SK-N-SH treated with all-trans-retinoic acid at 6 μM for 48 hours (cell line): ENCODE results near the gene KLHL3.

Source experiments
- ATAC-seq: fragments of 200-7000 bp; cut with Tn5 transposase; 3 replicates; pipeline ENCODE4 v1.9.1; 2020; ENCODE audit warnings: mild to moderate bottlenecking, moderate library complexity
- ARNTL ChIP-seq: fragments of 450-650 bp; formaldehyde crosslinking; IDR thresholded peaks from 2 replicates; pipeline ENCODE4 v1.5.0; 2020; ENCODE audit warnings: low read depth, mild to moderate bottlenecking, moderate library complexity, borderline replicate concordance
- BACH2 ChIP-seq: fragments of 250-450 bp; sonication (Bioruptor Pico); IDR thresholded peaks from 2 replicates; pipeline ENCODE4 v1.9.0; 2021; ENCODE audit warnings: mild to moderate bottlenecking, borderline replicate concordance
- CSDC2 ChIP-seq: fragments of 250-450 bp; sonication (Bioruptor Pico); IDR thresholded peaks from 2 replicates; pipeline ENCODE4 v1.5.0; 2020; ENCODE audit warnings: mild to moderate bottlenecking, moderate library complexity
- GLIS3 ChIP-seq: fragments of 250-450 bp; sonication (Bioruptor Pico); IDR thresholded peaks from 2 replicates; pipeline ENCODE4 v1.5.0; 2020; ENCODE audit warnings: mild to moderate bottlenecking, moderate library complexity
- OSR1 ChIP-seq: fragments of 250-450 bp; sonication (Bioruptor Pico); IDR thresholded peaks from 2 replicates; pipeline ENCODE4 v1.8.0; 2022; ENCODE audit warnings: moderate library complexity, mild to moderate bottlenecking, inconsistent platforms
- RARB ChIP-seq: fragments of 250-450 bp; sonication (Bioruptor Pico); IDR thresholded peaks from 2 replicates; pipeline ENCODE4 v1.8.0; 2021; ENCODE audit warnings: mild to moderate bottlenecking, moderate library complexity
- SNAI2 ChIP-seq: fragments of 250-450 bp; sonication (Bioruptor Pico); IDR thresholded peaks from 2 replicates; pipeline ENCODE4 v1.5.0; 2020; ENCODE audit warnings: mild to moderate bottlenecking, moderate library complexity
- TCF4 ChIP-seq: fragments of 250-450 bp; sonication (Bioruptor Pico); IDR thresholded peaks from 2 replicates; pipeline ENCODE4 v1.8.0; 2021; ENCODE audit warnings: mild to moderate bottlenecking, moderate library complexity, borderline replicate concordance
- ZC3H10 ChIP-seq: fragments of 250-450 bp; sonication (Bioruptor Pico); IDR thresholded peaks from 2 replicates; pipeline ENCODE4 v1.5.1; 2021; ENCODE audit warnings: mild to moderate bottlenecking, moderate library complexity
- ZFP3 ChIP-seq: fragments of 250-450 bp; sonication (Bioruptor Pico); IDR thresholded peaks from 2 replicates; pipeline ENCODE4 v1.5.0; 2020; ENCODE audit warnings: mild to moderate bottlenecking, moderate library complexity
- ZFP30 ChIP-seq: fragments of 450-650 bp; formaldehyde crosslinking; IDR thresholded peaks from 2 replicates; pipeline ENCODE4 v1.5.0; 2022; ENCODE audit warnings: mild to moderate bottlenecking, moderate library complexity
- ZNF70 ChIP-seq: fragments of 450-650 bp; formaldehyde crosslinking; IDR thresholded peaks from 2 replicates; pipeline ENCODE4 v1.5.0; 2020; ENCODE audit warnings: mild to moderate bottlenecking, moderate library complexity
- ZNF8 ChIP-seq: fragments of 450-650 bp; formaldehyde crosslinking; IDR thresholded peaks from 2 replicates; pipeline ENCODE4 v1.5.0; 2020; ENCODE audit warnings: mild to moderate bottlenecking, moderate library complexity
- TF ChIP-seq, protein P1 (sequence below): fragments of 250-450 bp; sonication (Bioruptor Pico); IDR thresholded peaks from 2 replicates; pipeline ENCODE4 v1.8.0; 2020; ENCODE audit warnings: mild to moderate bottlenecking, moderate library complexity, borderline replicate concordance
- TF ChIP-seq, protein P2 (sequence below): fragments of 250-450 bp; sonication (Bioruptor Pico); IDR thresholded peaks from 2 replicates; pipeline ENCODE4 v1.5.0; 2020; ENCODE audit warnings: mild to moderate bottlenecking, moderate library complexity
- TF ChIP-seq, protein P3 (sequence below): fragments of 250-450 bp; sonication (Bioruptor Pico); IDR thresholded peaks from 2 replicates; pipeline ENCODE4 v1.8.0; 2021; ENCODE audit warnings: low read depth, mild to moderate bottlenecking, moderate library complexity, borderline replicate concordance
- TF ChIP-seq, protein P4 (sequence below): fragments of 250-450 bp; sonication (Bioruptor Pico); IDR thresholded peaks from 2 replicates; pipeline ENCODE4 v1.5.1; 2021; ENCODE audit warnings: mild to moderate bottlenecking, moderate library complexity
- TF ChIP-seq, protein P5 (sequence below): fragments of 250-450 bp; sonication (Bioruptor Pico); IDR thresholded peaks from 2 replicates; pipeline ENCODE4 v1.5.1; 2020; ENCODE audit warnings: low read depth, mild to moderate bottlenecking, moderate library complexity

Gene KLHL3

DNA sequence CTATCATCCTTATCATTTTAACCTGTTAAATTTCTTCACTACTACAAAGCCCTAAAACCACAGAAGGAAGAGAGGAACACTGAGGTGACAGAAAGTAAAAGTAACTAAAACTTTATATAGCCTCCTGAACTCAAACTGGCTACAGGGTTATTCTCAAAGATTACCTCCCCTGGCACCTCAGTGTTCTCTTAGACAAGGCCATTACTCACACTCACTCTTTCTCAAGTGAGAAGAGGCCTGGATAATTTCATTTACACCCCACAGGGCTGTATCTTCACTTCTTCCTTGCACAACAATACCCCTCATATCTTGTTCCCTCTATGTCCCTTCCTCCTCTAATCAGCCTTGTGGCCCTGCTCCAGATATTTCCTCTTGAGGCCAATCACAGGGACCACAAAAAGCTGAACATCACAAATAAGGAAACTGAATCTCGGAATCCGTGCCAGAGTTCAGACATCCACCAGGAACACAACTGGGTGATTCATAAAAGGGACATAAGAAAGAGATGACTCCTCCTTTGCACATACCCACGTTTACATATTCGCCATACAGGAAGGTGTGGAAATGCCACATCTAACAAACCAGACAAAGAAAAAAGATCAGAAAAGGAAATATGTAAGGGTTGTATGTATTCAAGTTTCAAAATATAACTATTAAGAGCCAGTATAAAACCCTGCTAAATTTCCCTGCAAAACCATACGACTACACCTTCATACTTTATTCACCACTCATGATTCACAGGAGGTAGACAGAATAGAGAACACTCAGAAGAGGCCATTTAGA, 1.7 kb upstream of the KLHL3 start:
- TF ChIP-seq GLIS3 (CRISPR knock-in tag) (no peak), RARB (CRISPR knock-in tag) (no peak), BACH2 (CRISPR knock-in tag) (no peak), ZNF8 (no peak), SNAI2 (CRISPR knock-in tag) (no peak), TCF4 (CRISPR knock-in tag) (no peak), ZFP30 (CRISPR knock-in tag) (no peak), ZNF70 (CRISPR knock-in tag) (no peak), OSR1 (CRISPR knock-in tag) (no peak), ARNTL (CRISPR knock-in tag) (no peak)
- TF ChIP-seq, protein P1, sequence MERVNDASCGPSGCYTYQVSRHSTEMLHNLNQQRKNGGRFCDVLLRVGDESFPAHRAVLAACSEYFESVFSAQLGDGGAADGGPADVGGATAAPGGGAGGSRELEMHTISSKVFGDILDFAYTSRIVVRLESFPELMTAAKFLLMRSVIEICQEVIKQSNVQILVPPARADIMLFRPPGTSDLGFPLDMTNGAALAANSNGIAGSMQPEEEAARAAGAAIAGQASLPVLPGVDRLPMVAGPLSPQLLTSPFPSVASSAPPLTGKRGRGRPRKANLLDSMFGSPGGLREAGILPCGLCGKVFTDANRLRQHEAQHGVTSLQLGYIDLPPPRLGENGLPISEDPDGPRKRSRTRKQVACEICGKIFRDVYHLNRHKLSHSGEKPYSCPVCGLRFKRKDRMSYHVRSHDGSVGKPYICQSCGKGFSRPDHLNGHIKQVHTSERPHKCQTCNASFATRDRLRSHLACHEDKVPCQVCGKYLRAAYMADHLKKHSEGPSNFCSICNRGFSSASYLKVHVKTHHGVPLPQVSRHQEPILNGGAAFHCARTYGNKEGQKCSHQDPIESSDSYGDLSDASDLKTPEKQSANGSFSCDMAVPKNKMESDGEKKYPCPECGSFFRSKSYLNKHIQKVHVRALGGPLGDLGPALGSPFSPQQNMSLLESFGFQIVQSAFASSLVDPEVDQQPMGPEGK (CRISPR knock-in tag): no peak
- TF ChIP-seq, protein P2, sequence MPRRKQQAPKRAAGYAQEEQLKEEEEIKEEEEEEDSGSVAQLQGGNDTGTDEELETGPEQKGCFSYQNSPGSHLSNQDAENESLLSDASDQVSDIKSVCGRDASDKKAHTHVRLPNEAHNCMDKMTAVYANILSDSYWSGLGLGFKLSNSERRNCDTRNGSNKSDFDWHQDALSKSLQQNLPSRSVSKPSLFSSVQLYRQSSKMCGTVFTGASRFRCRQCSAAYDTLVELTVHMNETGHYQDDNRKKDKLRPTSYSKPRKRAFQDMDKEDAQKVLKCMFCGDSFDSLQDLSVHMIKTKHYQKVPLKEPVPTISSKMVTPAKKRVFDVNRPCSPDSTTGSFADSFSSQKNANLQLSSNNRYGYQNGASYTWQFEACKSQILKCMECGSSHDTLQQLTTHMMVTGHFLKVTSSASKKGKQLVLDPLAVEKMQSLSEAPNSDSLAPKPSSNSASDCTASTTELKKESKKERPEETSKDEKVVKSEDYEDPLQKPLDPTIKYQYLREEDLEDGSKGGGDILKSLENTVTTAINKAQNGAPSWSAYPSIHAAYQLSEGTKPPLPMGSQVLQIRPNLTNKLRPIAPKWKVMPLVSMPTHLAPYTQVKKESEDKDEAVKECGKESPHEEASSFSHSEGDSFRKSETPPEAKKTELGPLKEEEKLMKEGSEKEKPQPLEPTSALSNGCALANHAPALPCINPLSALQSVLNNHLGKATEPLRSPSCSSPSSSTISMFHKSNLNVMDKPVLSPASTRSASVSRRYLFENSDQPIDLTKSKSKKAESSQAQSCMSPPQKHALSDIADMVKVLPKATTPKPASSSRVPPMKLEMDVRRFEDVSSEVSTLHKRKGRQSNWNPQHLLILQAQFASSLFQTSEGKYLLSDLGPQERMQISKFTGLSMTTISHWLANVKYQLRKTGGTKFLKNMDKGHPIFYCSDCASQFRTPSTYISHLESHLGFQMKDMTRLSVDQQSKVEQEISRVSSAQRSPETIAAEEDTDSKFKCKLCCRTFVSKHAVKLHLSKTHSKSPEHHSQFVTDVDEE (CRISPR knock-in tag): no peak
- TF ChIP-seq, protein P3, sequence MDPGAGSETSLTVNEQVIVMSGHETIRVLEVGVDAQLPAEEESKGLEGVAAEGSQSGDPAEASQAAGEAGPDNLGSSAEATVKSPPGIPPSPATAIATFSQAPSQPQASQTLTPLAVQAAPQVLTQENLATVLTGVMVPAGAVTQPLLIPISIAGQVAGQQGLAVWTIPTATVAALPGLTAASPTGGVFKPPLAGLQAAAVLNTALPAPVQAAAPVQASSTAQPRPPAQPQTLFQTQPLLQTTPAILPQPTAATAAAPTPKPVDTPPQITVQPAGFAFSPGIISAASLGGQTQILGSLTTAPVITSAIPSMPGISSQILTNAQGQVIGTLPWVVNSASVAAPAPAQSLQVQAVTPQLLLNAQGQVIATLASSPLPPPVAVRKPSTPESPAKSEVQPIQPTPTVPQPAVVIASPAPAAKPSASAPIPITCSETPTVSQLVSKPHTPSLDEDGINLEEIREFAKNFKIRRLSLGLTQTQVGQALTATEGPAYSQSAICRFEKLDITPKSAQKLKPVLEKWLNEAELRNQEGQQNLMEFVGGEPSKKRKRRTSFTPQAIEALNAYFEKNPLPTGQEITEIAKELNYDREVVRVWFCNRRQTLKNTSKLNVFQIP (CRISPR knock-in tag): no peak
- TF ChIP-seq, protein P4, sequence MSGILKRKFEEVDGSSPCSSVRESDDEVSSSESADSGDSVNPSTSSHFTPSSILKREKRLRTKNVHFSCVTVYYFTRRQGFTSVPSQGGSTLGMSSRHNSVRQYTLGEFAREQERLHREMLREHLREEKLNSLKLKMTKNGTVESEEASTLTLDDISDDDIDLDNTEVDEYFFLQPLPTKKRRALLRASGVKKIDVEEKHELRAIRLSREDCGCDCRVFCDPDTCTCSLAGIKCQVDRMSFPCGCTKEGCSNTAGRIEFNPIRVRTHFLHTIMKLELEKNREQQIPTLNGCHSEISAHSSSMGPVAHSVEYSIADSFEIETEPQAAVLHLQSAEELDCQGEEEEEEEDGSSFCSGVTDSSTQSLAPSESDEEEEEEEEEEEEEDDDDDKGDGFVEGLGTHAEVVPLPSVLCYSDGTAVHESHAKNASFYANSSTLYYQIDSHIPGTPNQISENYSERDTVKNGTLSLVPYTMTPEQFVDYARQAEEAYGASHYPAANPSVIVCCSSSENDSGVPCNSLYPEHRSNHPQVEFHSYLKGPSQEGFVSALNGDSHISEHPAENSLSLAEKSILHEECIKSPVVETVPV (CRISPR knock-in tag): no peak
- TF ChIP-seq, protein P5, sequence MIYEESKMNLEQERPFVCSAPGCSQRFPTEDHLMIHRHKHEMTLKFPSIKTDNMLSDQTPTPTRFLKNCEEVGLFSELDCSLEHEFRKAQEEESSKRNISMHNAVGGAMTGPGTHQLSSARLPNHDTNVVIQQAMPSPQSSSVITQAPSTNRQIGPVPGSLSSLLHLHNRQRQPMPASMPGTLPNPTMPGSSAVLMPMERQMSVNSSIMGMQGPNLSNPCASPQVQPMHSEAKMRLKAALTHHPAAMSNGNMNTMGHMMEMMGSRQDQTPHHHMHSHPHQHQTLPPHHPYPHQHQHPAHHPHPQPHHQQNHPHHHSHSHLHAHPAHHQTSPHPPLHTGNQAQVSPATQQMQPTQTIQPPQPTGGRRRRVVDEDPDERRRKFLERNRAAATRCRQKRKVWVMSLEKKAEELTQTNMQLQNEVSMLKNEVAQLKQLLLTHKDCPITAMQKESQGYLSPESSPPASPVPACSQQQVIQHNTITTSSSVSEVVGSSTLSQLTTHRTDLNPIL (CRISPR knock-in tag): no peak
- ATAC-seq: no peak

DNA sequence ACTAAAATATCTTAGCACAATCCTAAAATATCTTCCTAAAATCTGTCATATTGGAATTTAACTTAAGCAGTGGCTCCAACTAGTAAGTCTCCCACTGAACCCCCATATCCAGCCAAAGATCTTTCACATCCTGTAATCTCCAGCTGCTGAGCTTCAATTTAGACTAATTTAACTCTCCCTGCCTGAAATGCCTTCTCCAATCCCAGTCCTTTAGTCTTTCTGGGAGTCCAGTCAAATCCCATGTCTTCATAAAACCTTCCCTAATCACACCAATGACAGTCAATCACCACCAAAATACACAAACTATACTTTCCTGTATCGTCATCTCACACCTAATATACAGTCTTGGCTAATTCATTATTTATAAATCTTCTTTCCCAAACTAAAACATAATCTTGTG, 607 bp upstream of the KLHL3 start:
- ATAC-seq: no peak
- TF ChIP-seq CSDC2 (CRISPR knock-in tag): no peak
- no peak for TF ChIP-seq ZNF8
- no peak for TF ChIP-seq RARB (CRISPR knock-in tag)
- TF ChIP-seq BACH2 (CRISPR knock-in tag): no peak
- no peak for TF ChIP-seq ZFP30 (CRISPR knock-in tag)
- no peak for TF ChIP-seq ARNTL (CRISPR knock-in tag)
- TF ChIP-seq, protein P5 (CRISPR knock-in tag): no peak
- TF ChIP-seq, protein P1 (CRISPR knock-in tag): no peak
- TF ChIP-seq TCF4 (CRISPR knock-in tag): no peak
- TF ChIP-seq, protein P4 (CRISPR knock-in tag): no peak
- TF ChIP-seq ZNF70 (CRISPR knock-in tag): no peak
- TF ChIP-seq, protein P2 (CRISPR knock-in tag): no peak
- TF ChIP-seq ZC3H10: no peak
- TF ChIP-seq ZFP3 (CRISPR knock-in tag): no peak
- TF ChIP-seq SNAI2 (CRISPR knock-in tag): no peak
- TF ChIP-seq, all 23 proteins: peak for 0
